ENCODE results near the gene RSRP1.
"Not testable (repeated sequence)": the region's sequence is repeated elsewhere in the genome, so short reads cannot be mapped to it uniquely, and the experiment has no call there.

- TF ChIP-seq JUND (IDR thresholded peaks at IDR 0.05; ENCODE audit: low read length); RFX5 (IDR thresholded peaks at IDR 0.05; ENCODE audit: borderline replicate concordance, low read depth, low read length); GTF2F1 (IDR thresholded peaks at IDR 0.05; ENCODE audit: borderline replicate concordance, low read depth, low read length); EP300 (IDR thresholded peaks at IDR 0.05; ENCODE audit: borderline replicate concordance in 1 of 2, low read depth in 2 of 2, low read length in 2 of 2): not testable (repeated sequence)
- TF ChIP-seq, protein P1, sequence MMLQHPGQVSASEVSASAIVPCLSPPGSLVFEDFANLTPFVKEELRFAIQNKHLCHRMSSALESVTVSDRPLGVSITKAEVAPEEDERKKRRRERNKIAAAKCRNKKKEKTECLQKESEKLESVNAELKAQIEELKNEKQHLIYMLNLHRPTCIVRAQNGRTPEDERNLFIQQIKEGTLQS (IDR thresholded peaks at IDR 0.05; ENCODE audit: insufficient read depth, low read depth, low read length) = not testable (repeated sequence)
Observed at GRCh38 chr1:25278790-25279189, 31.5 kb upstream of the RSRP1 start.
